ENCODE measurements around the gene ADAMTS19. TPM values are rescaled to one million over a fixed set of nuclear protein-coding genes. Genes with fewer than 3 reads are reported as not detected.

ADAMTS19 gene
- total RNA-seq, 1 experiment from 2014 or later, result not detected

GRCh38 chr5:129760636-129761325 is 300.7 kb downstream of the ADAMTS19 start:
- DNase-seq (ENCODE audit: low spot score), result no peak

GRCh38 chr5:129763651-129764050 is 303.6 kb downstream of the ADAMTS19 start:
- no peak for DNase-seq (ENCODE audit: low spot score)

GRCh38 chr5:129766798-129767197 is 306.7 kb downstream of the ADAMTS19 start:
- no peak for DNase-seq (ENCODE audit: low spot score)

DNA sequence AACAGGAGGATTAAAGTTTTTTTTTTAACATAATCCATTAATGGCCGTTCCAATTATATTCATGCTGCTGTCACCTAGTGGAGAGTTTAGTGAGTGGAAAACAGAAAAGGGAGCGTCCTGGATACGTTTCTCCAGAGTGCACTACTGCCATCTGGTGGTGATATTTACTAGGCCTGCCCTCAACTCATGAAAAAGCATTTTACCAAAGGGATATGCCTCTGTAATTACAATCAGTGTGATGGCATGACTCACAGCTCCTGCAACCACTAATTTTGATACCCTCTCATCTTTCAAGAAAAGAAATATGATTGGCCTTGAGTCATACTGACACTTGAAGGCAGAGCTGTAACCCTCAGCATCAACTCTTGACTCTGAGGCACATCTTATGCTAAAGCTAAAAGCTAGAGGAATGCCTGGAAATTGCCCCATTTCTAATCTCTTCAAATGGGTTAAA is 307.9 kb downstream of the ADAMTS19 start:
- peak; percentile 93 for DNase-seq (ENCODE audit: low spot score)

GRCh38 chr5:129768735-129769134 is 308.6 kb downstream of the ADAMTS19 start:
- no peak for DNase-seq (ENCODE audit: low spot score)

- DNase-seq (ENCODE audit: low spot score), result no peak
These were observed 310.1 kb downstream of the ADAMTS19 start for GRCh38 chr5:129770024-129770820.

- DNase-seq (ENCODE audit: low spot score), result peak; percentile 55
These were observed 311.1 kb downstream of the ADAMTS19 start for GRCh38 chr5:129771058-129771838.

- DNase-seq (ENCODE audit: low spot score), result no peak
These were observed 313.3 kb downstream of the ADAMTS19 start for GRCh38 chr5:129773376-129773775.

DNA sequence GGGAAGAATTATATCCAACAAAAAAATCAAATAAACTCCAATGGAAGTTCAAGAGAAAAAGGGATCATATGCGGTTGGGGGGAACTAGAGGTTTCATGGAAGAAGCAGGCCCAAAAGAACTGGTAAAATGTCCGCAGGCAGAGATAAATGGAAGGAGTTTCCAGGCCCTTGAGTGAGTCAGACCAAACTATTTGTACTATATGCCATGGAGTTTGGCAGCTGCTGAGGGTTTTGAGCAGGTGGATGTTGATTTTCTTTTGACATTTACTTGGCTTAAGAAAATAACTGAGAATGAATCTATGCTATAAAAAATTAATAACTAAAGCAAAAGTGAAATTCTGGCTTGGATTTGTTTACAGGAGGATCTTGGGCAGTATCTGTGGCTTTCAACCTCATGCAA is 321.5 kb downstream of the ADAMTS19 start:
- no peak for DNase-seq (ENCODE audit: low spot score)

Data from A172 (cell line).